Fibroblast of lung (primary cell): ENCODE results near the gene ZNF182. TPM values are rescaled to one million over a fixed set of nuclear protein-coding genes. Genes with fewer than 3 reads are reported as not detected.
A peak's percentile ranks its signal among the peaks of the same experiment; 100 is the strongest.

Experiments used
- DNase-seq, 2 donors: peaks; one replicate each; pipeline versions ENCODE4 v3.0.0 to v3.0.0-alpha.2; 2010; ENCODE audit warnings: low read depth in 2 of 2
- H2AFZ ChIP-seq: 2 replicates; pipeline ENCODE4 v1.5.1; 2012; ENCODE audit warnings: low read length, control low read depth, inconsistent platforms
- H3K27ac ChIP-seq: 2 replicates; pipeline ENCODE4 v1.5.1; 2011; ENCODE audit warnings: low read length, control low read depth; ENCODE audit not compliant: insufficient read depth
- H3K27me3 ChIP-seq: 2 replicates; pipeline ENCODE4 v1.5.1; 2011; ENCODE audit warnings: mild to moderate bottlenecking, low read length; ENCODE audit not compliant: control insufficient read depth, insufficient read depth
- H3K36me3 ChIP-seq: 2 replicates; pipeline ENCODE4 v1.5.1; 2011; ENCODE audit warnings: low read length; ENCODE audit not compliant: control insufficient read depth, insufficient read depth
- H3K4me1 ChIP-seq: 2 replicates; pipeline ENCODE4 v1.5.1; 2011; ENCODE audit warnings: low read length; ENCODE audit not compliant: control insufficient read depth, insufficient read depth; ENCODE audit errors: extremely low read depth
- H3K4me2 ChIP-seq: 2 replicates; pipeline ENCODE4 v1.5.1; 2011; ENCODE audit warnings: low read length, control low read depth; ENCODE audit not compliant: insufficient read depth; ENCODE audit errors: extremely low read depth
- H3K4me3 ChIP-seq, 4 experiments: fragments of 200-600 bp in 1 of 4; sonication (generic) in 1 of 4; replicated peaks in 1 of 4; 2 replicates each; pipeline ENCODE4 v1.5.1; 2011 to 2016; ENCODE audit warnings: low read length in 4 of 4, low read depth in 3 of 4, mild to moderate bottlenecking in 3 of 4, control low read depth in 2 of 4, inconsistent platforms in 1 of 4, mixed read lengths in 1 of 4; ENCODE audit not compliant: insufficient read depth in 1 of 4; ENCODE audit errors: control extremely low read depth in 1 of 4
- H3K79me2 ChIP-seq: 2 replicates; pipeline ENCODE4 v1.5.1; 2012; ENCODE audit warnings: mild to moderate bottlenecking, low read length, inconsistent platforms; ENCODE audit not compliant: control insufficient read depth, insufficient read depth
- H3K9ac ChIP-seq: 2 replicates; pipeline ENCODE4 v1.5.1; 2011; ENCODE audit warnings: mild to moderate bottlenecking, low read length, control low read depth; ENCODE audit not compliant: insufficient read depth
- H3K9me3 ChIP-seq: 2 replicates; pipeline ENCODE4 v1.5.1; 2012; ENCODE audit warnings: low read depth, low read length; ENCODE audit not compliant: control insufficient read depth, insufficient read depth
- H4K20me1 ChIP-seq: 2 replicates; pipeline ENCODE4 v1.5.1; 2011; ENCODE audit warnings: low read length; ENCODE audit not compliant: control insufficient read depth, insufficient read depth; ENCODE audit errors: extremely low read depth
- CTCF ChIP-seq, 2 donors: IDR thresholded peaks in 1 of 2; conservative IDR thresholded peaks in 1 of 2; 1 replicate in 1 of 2; 2 replicates in 1 of 2; pipeline ENCODE4 v1.5.1; 2011 to 2012; ENCODE audit warnings: low read length in 2 of 2, control low read depth in 1 of 2, inconsistent platforms in 1 of 2, low read depth in 1 of 2, mild to moderate bottlenecking in 1 of 2
- EZH2 ChIP-seq: IDR thresholded peaks from 2 replicates; pipeline ENCODE4 v1.5.1; 2012; ENCODE audit warnings: low read length, control low read depth, mild to moderate bottlenecking; ENCODE audit errors: missing control alignments
- polyA plus RNA-seq, 2 donors: library from polyadenylated mRNA; depleted of rRNA in 1 of 2; stranded (reverse) in 1 of 2; unstranded in 1 of 2; fragments of >200 nt; gene quantifications; 2 replicates each; pipeline ENCODE4 v1.2.1, GENCODE V29; 2011 to 2012; ENCODE audit warnings: missing spikeins in 1 of 2
- total RNA-seq: library from RNA; depleted of rRNA; stranded (reverse); fragments of >200 nt; gene quantifications from 2 replicates; pipeline ENCODE4 v1.2.1, GENCODE V29; 2014

ZNF182 gene
- total and polyA plus RNA-seq, 2 donors (not counting 1 experiment from before 2014, with no cell fraction given) = 2.1 to 4.5 TPM

GRCh38 chrX:47992095-47992380 is 11.8 kb downstream of the ZNF182 start:
- no peaks in the 10 kb centered on the region for H4K20me1 ChIP-seq
- no peaks in the 10 kb centered on the region for H3K9me3 ChIP-seq
- no peak overlapping the region for H3K9ac ChIP-seq
- H2AFZ ChIP-seq = no peak overlapping the region
- H3K4me1 ChIP-seq = no peaks in the 10 kb centered on the region
- no peak overlapping the region for H3K27ac ChIP-seq
- no peak overlapping the region for H3K4me3 ChIP-seq
- peak in 1 of 2 donors; percentile 10 for DNase-seq
- TF ChIP-seq EZH2 (no peak), CTCF (conservative IDR thresholded peaks at IDR 0.05 in 1 of 2, IDR thresholded peaks at IDR 0.05 in 1 of 2; ENCODE audit: low read depth in 1 of 2, low read length in 2 of 2) (no peak)
- H3K4me2 ChIP-seq = no peak overlapping the region
- no peaks in the 10 kb centered on the region for H3K27me3 ChIP-seq
- no peaks in the 10 kb centered on the region for H3K79me2 ChIP-seq
- H3K36me3 ChIP-seq = no peaks in the 10 kb centered on the region

GRCh38 chrX:47991263-47992094 is 12.3 kb downstream of the ZNF182 start:
- no peak for TF ChIP-seq CTCF (conservative IDR thresholded peaks at IDR 0.05 in 1 of 2, IDR thresholded peaks at IDR 0.05 in 1 of 2; ENCODE audit: low read depth in 1 of 2, low read length in 2 of 2)
- no peak for TF ChIP-seq EZH2
- no peaks in the 10 kb centered on the region for H3K36me3 ChIP-seq
- H3K4me1 ChIP-seq = no peaks in the 10 kb centered on the region
- no peaks in the 10 kb centered on the region for H4K20me1 ChIP-seq
- DNase-seq = peak; percentile 27 to 80
- H3K4me3 ChIP-seq = no peak overlapping the region
- no peak overlapping the region for H3K4me2 ChIP-seq
- H3K27me3 ChIP-seq = no peaks in the 10 kb centered on the region
- no peak overlapping the region for H3K27ac ChIP-seq
- H2AFZ ChIP-seq = no peak overlapping the region
- H3K79me2 ChIP-seq = no peaks in the 10 kb centered on the region
- H3K9me3 ChIP-seq = no peaks in the 10 kb centered on the region
- H3K9ac ChIP-seq = no peak overlapping the region

- no peak overlapping the region for H3K4me3 ChIP-seq
- no peaks in the 10 kb centered on the region for H3K4me1 ChIP-seq
- H3K9me3 ChIP-seq = no peaks in the 10 kb centered on the region
- no peaks in the 10 kb centered on the region for H4K20me1 ChIP-seq
- H3K9ac ChIP-seq = no peak overlapping the region
- H3K4me2 ChIP-seq = no peak overlapping the region
- H2AFZ ChIP-seq = no peak overlapping the region
- no peak overlapping the region for H3K27ac ChIP-seq
- TF ChIP-seq EZH2 = no peak
- no peak for TF ChIP-seq CTCF (conservative IDR thresholded peaks at IDR 0.05 in 1 of 2, IDR thresholded peaks at IDR 0.05 in 1 of 2; ENCODE audit: low read depth in 1 of 2, low read length in 2 of 2)
- DNase-seq = no peak
- H3K36me3 ChIP-seq = no peaks in the 10 kb centered on the region
- no peaks in the 10 kb centered on the region for H3K79me2 ChIP-seq
- no peaks in the 10 kb centered on the region for H3K27me3 ChIP-seq
Measured at GRCh38 chrX:47976254-47977151, 27.3 kb downstream of the ZNF182 start.
